Activated gamma-delta T cell (primary cell): ENCODE results near the gene TENM4.

Experiments used
- DNase-seq: peaks from one replicate; lab custom pipeline; 2025; lab: John Stamatoyannopoulos, UW

Gene TENM4

DNA sequence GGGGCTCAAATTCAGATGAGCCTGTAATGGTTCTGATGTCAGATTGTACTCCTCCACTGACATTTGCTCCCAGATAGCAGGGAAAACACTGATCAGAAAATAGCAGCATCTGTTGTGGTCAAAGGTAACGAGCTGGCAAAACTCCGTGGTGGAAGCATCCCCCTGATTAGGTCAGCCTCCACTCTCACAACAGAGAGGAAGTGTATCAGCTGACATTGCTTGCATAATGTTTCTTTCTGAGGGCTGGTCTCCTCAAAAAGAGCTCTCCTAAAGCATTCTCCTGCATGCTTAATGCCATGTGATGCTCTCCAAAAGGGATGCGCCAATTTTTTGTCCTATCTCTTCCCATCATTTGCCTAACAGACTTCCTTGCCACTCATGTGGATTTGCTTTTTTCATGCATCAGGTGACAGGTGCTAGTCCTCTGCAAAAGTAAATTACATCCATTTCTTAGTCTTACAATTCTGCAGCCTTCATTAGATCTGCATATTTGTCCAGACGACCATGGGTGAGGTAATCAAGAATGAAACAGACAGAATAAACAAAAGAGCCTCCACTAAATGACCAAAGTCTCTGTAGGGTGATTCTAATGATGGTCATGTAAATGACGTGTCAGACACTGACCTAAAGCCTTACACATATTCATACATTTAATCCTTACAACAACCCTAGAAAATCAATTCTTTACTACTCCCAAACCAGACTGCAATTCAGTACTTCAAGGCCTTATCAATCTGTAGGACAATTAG, 6.4 kb upstream of the TENM4 start:
- DNase-seq = no peak

GRCh38 chr11:79444923-79445322, 4.1 kb upstream of the TENM4 start:
- no peak for DNase-seq

DNA sequence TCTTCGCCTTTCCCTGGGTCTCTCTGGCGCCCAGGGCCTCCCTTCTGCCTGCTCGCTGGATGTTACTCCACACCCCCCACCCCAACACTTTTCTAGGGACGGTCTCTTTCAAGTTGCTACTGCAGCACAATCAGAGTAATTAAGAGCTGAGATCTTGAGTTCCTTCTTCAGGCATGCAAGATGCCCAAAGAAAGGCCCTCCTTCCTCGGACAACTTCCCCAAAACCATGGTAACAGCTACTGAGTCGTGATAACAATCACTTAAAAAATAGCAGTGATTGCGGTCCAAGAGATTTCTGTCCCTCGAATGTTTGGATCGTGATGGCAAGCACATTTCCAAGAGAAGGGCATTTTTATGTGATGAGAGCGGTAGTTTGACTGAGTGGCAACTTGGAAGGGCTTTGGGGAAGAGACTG, 638 bp upstream of the TENM4 start:
- DNase-seq = no peak

GRCh38 chr11:79439886-79440570, 802 bp downstream of the TENM4 start:
- DNase-seq = no peak

- no peak for DNase-seq
These were observed 1.4 kb downstream of the TENM4 start for GRCh38 chr11:79439410-79439885.

GRCh38 chr11:79438631-79439409, 2.0 kb downstream of the TENM4 start:
- DNase-seq = no peak

DNA sequence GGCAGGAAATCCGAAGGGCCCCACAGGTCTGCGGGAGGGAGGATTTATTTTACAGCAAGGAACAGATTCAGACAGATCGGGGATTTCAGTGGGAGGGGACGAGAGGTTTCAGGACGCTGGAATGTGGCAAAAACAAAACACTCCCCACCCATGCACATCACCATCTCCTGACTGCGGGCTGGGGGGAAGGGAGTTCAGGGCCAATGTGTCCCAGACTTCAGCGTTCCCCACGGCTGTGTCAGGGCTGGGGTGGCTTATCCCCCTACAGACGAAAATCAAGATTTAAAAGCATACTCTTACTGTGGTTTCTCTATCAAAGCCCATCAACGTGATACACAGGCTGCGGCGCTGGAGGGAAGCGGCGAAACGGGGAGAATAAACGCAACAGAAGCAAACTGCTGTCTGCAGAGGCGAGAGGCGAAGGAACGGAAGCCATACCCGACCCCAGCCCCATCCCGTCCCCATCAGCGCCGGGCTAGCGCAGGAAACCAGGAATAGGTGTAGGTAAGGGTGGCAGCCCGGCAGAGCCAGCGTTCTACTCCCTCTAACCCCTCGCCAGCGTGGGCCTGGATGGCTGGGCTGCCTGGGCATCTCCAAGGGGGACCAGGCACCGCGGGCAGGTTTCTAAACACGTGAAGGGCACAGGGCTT, 2.7 kb downstream of the TENM4 start:
- DNase-seq = no peak

DNA sequence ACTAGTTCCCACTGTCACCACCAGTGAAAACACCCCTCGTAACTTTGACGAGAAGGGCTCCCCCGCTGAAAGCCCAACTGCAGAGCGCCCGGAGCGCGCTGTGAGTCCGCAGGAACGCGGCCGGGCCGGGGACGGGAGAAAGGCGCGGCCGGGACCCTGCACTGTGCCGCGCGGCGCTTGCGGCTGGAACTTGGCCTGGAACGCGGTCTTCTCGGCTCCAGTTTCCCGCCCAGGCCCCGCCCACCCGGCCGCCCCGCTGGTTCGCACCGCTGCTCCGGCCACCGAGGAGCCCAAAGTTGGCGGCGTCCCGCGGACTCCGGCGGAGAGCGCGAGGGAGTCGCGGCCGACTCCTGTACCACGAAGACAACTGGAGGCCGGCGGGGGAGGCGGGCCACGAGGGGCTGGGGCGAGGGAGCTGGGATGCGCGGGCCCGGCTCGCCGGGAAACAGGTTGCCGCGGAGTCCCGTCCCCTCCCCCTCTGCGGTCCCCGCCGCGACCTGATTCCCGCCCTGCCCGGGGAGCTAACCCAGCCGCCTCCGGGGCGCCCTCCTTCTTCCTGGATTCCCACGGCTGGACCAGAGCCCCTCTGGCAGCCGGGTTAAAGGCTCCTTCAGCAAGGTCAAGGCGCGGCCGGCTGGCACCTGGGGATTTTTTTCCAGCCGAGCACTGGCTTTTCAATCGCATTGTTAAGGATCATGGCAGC, 3.4 kb downstream of the TENM4 start:
- no peak for DNase-seq

DNA sequence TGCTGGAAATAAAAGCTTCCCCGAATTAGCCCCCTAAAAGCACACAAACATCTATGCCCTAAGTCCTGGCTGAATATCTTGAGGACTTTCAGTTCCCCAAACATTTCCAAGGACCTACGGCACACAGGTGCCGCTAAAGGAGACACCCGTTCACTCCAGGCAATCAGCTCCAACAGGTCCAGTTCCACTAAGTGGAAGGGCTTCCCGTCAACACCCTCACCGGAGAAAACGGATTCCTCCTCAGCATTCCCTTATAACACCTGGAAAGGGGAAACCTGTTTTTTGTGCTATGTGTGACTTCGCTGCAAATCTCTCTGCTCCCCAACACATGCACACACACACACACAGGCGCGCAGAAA, 3.9 kb downstream of the TENM4 start:
- DNase-seq = no peak

GRCh38 chr11:79434283-79434682, 6.5 kb downstream of the TENM4 start:
- no peak for DNase-seq

GRCh38 chr11:79432138-79432537, 8.7 kb downstream of the TENM4 start:
- no peak for DNase-seq

- DNase-seq = no peak
These were observed 9.3 kb downstream of the TENM4 start for GRCh38 chr11:79431535-79431934.

GRCh38 chr11:79430280-79430679, 10.6 kb downstream of the TENM4 start:
- DNase-seq = no peak

GRCh38 chr11:79428406-79428805, 12.4 kb downstream of the TENM4 start:
- DNase-seq = no peak

- DNase-seq = no peak
These were observed 13.1 kb downstream of the TENM4 start for GRCh38 chr11:79427611-79428327.

DNA sequence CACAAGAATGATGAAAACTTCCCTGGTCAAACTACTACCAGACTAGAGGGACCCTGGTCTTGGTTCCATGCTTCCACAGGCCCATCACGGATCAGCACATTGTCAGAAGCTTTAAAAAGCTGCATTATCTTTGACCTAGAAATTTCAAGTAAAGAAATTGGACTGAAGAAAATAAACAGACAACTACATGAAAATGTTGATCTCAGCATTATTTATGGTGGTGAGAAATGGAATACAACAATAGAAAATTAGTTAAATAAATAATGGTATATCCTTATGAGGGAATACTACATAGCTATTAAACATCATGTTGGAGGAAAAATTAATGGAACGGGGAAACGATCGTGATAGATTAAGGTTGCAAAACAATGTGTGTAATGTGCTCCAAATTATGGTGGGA, 13.7 kb downstream of the TENM4 start:
- DNase-seq = no peak

GRCh38 chr11:79425463-79425862, 15.4 kb downstream of the TENM4 start:
- no peak for DNase-seq

GRCh38 chr11:79423736-79424135, 17.1 kb downstream of the TENM4 start:
- no peak for DNase-seq

- DNase-seq = no peak
These were observed 18.0 kb downstream of the TENM4 start for GRCh38 chr11:79422866-79423265.

DNA sequence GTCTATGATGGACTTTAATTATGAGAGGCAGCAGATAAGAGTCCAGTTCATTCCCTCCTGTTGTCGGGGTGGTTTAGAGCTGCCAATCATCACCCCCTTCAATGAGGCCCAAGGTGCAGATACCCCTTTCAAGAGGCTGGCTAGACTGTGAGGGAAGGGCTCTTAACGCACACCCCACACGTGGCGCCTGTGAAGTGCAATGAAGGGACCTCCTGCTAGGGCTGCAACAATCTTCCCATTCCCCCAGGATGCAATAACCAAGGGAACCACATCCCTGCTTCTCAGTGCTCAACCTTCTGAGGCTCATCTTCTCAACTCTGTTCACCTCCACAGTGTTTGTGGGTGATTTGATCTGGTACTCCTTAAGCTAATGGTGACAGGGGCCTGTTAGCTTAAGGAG, 19.0 kb downstream of the TENM4 start:
- no peak for DNase-seq

GRCh38 chr11:79419120-79419519, 21.7 kb downstream of the TENM4 start:
- no peak for DNase-seq
